MM.1S (cell line): ENCODE results near the gene PSME3.

Source experiments
- EZH2 ChIP-seq: fragments of 300-600 bp; sonication (generic); optimal IDR thresholded peaks from 2 replicates; pipeline ENCODE3; 2017; ENCODE audit warnings: low read depth, mild to moderate bottlenecking, antibody characterized with exemption, low read length, mixed read lengths
- TF ChIP-seq, protein P1 (sequence below): fragments of 300-600 bp; sonication (generic); IDR thresholded peaks from 2 replicates; pipeline ENCODE4 v1.5.1; 2016; ENCODE audit warnings: antibody characterized with exemption, low read length, mixed read lengths

DNA sequence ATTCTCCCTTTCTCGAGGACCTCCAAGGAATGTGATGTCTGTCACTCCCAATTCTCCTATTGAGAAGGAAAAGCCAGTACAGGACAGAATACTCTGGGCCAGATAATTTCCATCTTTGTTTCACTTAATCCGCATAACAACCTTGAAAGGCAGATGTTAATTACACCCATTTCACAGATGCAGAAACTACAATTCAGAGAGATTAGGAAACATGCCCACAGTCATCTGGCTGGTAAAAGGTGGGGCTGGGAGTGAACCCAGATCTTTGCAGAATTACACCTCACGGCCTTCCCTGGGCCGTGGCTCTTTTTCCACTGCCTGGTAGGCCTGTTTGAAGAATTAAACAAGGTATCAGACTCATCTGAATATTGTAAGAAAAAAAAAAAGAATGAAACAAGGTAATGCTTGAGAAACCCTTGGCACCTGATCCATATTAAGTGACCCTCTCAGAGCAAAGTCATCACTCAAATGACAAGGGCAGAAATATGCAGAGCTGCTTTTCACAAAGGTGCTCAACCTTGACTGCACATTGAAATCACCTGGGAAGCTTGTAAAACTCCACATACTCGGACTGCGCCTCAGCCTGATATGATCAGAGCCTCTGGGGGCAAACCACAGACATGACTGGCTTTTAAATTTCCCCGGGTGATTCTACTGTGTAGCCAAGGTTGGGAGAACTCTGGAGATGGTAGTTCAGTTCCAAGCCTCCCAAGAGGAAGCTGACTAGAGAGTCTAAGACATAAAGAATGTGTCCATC lies 50.8 kb downstream of the PSME3 start:
- TF ChIP-seq, protein P1, sequence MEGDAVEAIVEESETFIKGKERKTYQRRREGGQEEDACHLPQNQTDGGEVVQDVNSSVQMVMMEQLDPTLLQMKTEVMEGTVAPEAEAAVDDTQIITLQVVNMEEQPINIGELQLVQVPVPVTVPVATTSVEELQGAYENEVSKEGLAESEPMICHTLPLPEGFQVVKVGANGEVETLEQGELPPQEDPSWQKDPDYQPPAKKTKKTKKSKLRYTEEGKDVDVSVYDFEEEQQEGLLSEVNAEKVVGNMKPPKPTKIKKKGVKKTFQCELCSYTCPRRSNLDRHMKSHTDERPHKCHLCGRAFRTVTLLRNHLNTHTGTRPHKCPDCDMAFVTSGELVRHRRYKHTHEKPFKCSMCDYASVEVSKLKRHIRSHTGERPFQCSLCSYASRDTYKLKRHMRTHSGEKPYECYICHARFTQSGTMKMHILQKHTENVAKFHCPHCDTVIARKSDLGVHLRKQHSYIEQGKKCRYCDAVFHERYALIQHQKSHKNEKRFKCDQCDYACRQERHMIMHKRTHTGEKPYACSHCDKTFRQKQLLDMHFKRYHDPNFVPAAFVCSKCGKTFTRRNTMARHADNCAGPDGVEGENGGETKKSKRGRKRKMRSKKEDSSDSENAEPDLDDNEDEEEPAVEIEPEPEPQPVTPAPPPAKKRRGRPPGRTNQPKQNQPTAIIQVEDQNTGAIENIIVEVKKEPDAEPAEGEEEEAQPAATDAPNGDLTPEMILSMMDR = no peak
- TF ChIP-seq EZH2 = no peak
